Heart left ventricle (tissue), 16 donors: ENCODE data around the gene CCNQ. TPM values are rescaled to one million over a fixed set of nuclear protein-coding genes. Genes with fewer than 3 reads are reported as not detected.
A peak's percentile ranks its signal among the peaks of the same experiment; 100 is the strongest.

Experiments
- ATAC-seq, 4 donors: fragments of 200-7000 bp; cut with Tn5 transposase; one replicate each; pipeline ENCODE4 v1.9.1; 2020 to 2022; ENCODE audit warnings: moderate library complexity in 4 of 4, mild to moderate bottlenecking in 3 of 4, moderate number of reproducible peaks in 1 of 4
- DNase-seq, 5 donors: peaks; one replicate each; pipeline ENCODE4 v3.0.0-alpha.2; 2020
- H3K27ac ChIP-seq, 12 donors: fragments of 200-600 bp; sonication (generic) in 4 of 12; one replicate each; pipeline versions ENCODE4 v1.5.0 to v1.8.0; 2016 to 2022; ENCODE audit warnings: mild to moderate bottlenecking in 2 of 12
- H3K27me3 ChIP-seq, 9 donors: fragments of 200-600 bp; sonication (generic) in 2 of 9; one replicate each; pipeline versions ENCODE4 v1.5.1 to v1.8.0; 2016 to 2022; ENCODE audit warnings: mild to moderate bottlenecking in 3 of 9
- H3K36me3 ChIP-seq, 9 donors: fragments of 200-600 bp; sonication (generic) in 2 of 9; one replicate each; pipeline versions ENCODE4 v1.5.0 to v1.8.0; 2018 to 2022; ENCODE audit warnings: mild to moderate bottlenecking in 2 of 9
- H3K4me1 ChIP-seq, 12 donors: fragments of 200-600 bp; sonication (generic) in 4 of 12; one replicate each; pipeline versions ENCODE4 v1.5.0 to v1.8.0; 2016 to 2022; ENCODE audit warnings: mild to moderate bottlenecking in 3 of 12
- H3K4me3 ChIP-seq, 12 donors: fragments of 200-600 bp; sonication (generic) in 4 of 12; one replicate each; pipeline versions ENCODE4 v1.5.0 to v1.8.0; 2017 to 2022; ENCODE audit warnings: mild to moderate bottlenecking in 9 of 12, moderate library complexity in 4 of 12
- H3K9me3 ChIP-seq, 12 donors: fragments of 200-600 bp; sonication (generic) in 4 of 12; one replicate each; pipeline versions ENCODE4 v1.5.0 to v1.8.0; 2016 to 2022; ENCODE audit warnings: mild to moderate bottlenecking in 1 of 12
- CTCF ChIP-seq, 12 donors: fragments of 200-600 bp; sonication (generic) in 4 of 12; IDR thresholded peaks; one replicate each; pipeline versions ENCODE4 v1.5.0 to v1.8.0; 2018 to 2022; ENCODE audit warnings: antibody characterized with exemption in 12 of 12, mild to moderate bottlenecking in 5 of 12
- POLR2A ChIP-seq, 2 donors: fragments of 450-650 bp; IDR thresholded peaks; one replicate each; pipeline ENCODE4 v1.6.1; 2017; ENCODE audit warnings: antibody characterized with exemption in 2 of 2, mild to moderate bottlenecking in 2 of 2, moderate library complexity in 2 of 2
- WGBS, 4 donors: extraction: QIAGEN DNeasy Blood & Tissue Kit in 2 of 4; methylation state at CpG; one replicate each; pipeline versions ENCODE4 v1.1.5 to v1.1.7; 2013 to 2018; 5-methylcytosine and 5-hydroxymethylcytosine counted together
- intact Hi-C, 10 donors: fragments of 100-400 bp; cut with DNase I; formaldehyde crosslinking; loops; one replicate each; pipeline versions ENCODE4 v1.11.1 to v1.14.2; 2022
- polyA plus RNA-seq, 2 donors: library from polyadenylated mRNA; stranded (reverse); fragments of 200-250 nt; gene quantifications; one replicate each; pipeline ENCODE4 v1.2.3, GENCODE V29; 2013
- total RNA-seq, 9 donors: library from RNA; depleted of rRNA in 2 of 9; stranded (reverse); fragments of >200 nt in 2 of 9; fragmentation: NEBNext Ultra II Directional in 3 of 9; extraction: Animal tissue kit (Norgen Biotek cat#: 25700) in 3 of 9; gene quantifications; one replicate each; pipeline versions ENCODE4 v1.1.0 to v1.2.4, GENCODE V29; 2016 to 2023
- donor health status: ischemic (EF 13 %, LVEDD 7.1; RV severe dilation, severe dysfunction).
- donor health status: healthy with polysubstance abuse.
- donor health status: DM: no; HTN: yes; CAD: no.
- donor health status: DM: no; HTN: no; CAD: no.
- donor health status: ischemic (EF 25% LVEDD 6.9; RV normal size, moderate dysfunction).
- donor health status: ischemic (EF 25% LVEDD 5.7; RV mildly dilated, moderate dysfunction).
- donor health status: healthy.
- donor health status: DM: yes; HTN: yes; CAD: no.
- donor health status: ischemic (EF 35%, LVEDD 5.7; RV mildly dilated, moderate dysfunction).
- donor health status: nonischemic (EF 11% LVEDD 7.7; RV severe dilation, severe dysfunction).
- donor health status: DM: yes; HTN: yes; CAD: no.
- donor health status: PGD.
- donor health status: ischemic (EF 29% LVEDD 5.4; RV normal size, mild dysfunction).
- donor health status: nonischemic (EF 23%, LVEDD 6.1; RV moderate dilation, normal function).

The CCNQ gene
- total and polyA plus RNA-seq, 11 donors, result 16.2 to 126 (median 46.5) TPM

GRCh38 chrX:153588782-153589446, 10.0 kb downstream of the CCNQ start:
- H3K27me3 ChIP-seq, result peaks cover 0 to 7% (median 0%) of the 10 kb centered on the region in 9 donors
- 94 to 98% (median 98%) methylated on average over 24 to 29 of the region's 29 CpGs for WGBS, 4 donors
- intact Hi-C loops, result no loop called here
- no peak overlapping the region for H3K27ac ChIP-seq
- peaks cover 0 to 41% (median 24%) of the 10 kb centered on the region in 9 donors for H3K36me3 ChIP-seq
- no peak overlapping the region for H3K4me3 ChIP-seq
- DNase-seq (peak in 2 of 5 donors; percentile 19 to 32), ATAC-seq (no peak)
- TF ChIP-seq POLR2A (IDR thresholded peaks at IDR 0.05), result no peak
- TF ChIP-seq CTCF (IDR thresholded peaks at IDR 0.05), result no peak
- peaks cover 0 to 7% (median 0%) of the 10 kb centered on the region in 12 donors for H3K4me1 ChIP-seq
- no peaks in the 10 kb centered on the region for H3K9me3 ChIP-seq

DNA sequence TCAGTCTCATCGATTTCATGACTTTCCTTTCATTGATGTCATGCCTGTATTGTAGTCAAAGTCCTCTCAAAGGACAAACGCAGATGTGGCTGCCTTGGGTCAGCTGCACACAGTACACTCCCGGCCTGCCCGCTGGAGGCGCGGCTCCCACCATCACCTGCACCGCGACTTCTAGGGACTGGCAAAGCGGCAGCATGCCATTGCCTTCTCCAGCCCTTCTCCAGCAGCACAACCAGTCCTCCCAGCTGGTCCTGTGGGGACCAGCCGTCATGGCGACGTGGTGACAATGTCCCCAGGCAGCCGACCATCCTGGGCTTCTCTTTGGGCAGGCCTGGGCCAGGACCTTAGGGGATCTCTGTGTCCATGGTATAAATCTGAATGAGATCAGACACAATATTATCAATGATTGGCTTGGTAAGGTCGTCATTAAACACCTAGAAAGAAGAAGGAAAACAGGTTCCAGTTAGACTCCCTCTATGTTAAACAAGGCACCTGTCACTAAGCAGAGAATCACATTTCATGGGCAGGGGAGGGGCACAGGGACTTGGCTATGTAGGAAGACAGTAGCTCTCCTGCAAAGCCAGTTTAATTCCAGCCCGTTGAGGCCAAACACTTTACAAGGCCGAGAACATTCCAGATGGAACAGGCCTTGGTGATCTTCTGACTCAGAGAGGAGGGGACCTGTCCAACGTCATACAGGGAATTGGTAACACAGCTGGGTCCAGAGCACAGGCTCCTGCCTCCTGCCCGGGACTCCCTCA, 10.7 kb downstream of the CCNQ start:
- whole genome bisulfite sequencing, 4 donors, result 89 to 94% (median 91%) methylated on average over 18 of the region's 18 CpGs
- no peak for DNase-seq
- Histone ChIP-seq H3K27me3 (peaks cover 0 to 7% (median 0%) of the 10 kb centered on the region in 9 donors), H3K4me3 (no peak overlapping the region), H3K36me3 (peaks cover 0 to 34% (median 21%) of the 10 kb centered on the region in 9 donors), H3K9me3 (no peaks in the 10 kb centered on the region), H3K4me1 (peaks cover 0 to under 1% (median 0%) of the 10 kb centered on the region in 12 donors), H3K27ac (no peak overlapping the region)
- no peak for ATAC-seq
- no peak for TF ChIP-seq CTCF (IDR thresholded peaks at IDR 0.05)
- TF ChIP-seq POLR2A (IDR thresholded peaks at IDR 0.05), result no peak
- intact Hi-C loops, result no loop called here

GRCh38 chrX:153587342-153587741, 11.6 kb downstream of the CCNQ start:
- Histone ChIP-seq H3K27ac (no peak overlapping the region), H3K4me1 (no peaks in the 10 kb centered on the region), H3K36me3 (peaks cover 0 to 34% (median 18%) of the 10 kb centered on the region in 9 donors), H3K9me3 (no peaks in the 10 kb centered on the region), H3K4me3 (no peak overlapping the region), H3K27me3 (peaks cover 0 to 7% (median 0%) of the 10 kb centered on the region in 9 donors)
- ATAC-seq, result no peak
- WGBS, 4 donors, result 93 to 98% (median 95%) methylated on average over 10 of the region's 10 CpGs
- intact Hi-C loops, result no loop called here
- no peak for TF ChIP-seq CTCF (IDR thresholded peaks at IDR 0.05)
- TF ChIP-seq POLR2A (IDR thresholded peaks at IDR 0.05), result no peak
- no peak for DNase-seq

DNA sequence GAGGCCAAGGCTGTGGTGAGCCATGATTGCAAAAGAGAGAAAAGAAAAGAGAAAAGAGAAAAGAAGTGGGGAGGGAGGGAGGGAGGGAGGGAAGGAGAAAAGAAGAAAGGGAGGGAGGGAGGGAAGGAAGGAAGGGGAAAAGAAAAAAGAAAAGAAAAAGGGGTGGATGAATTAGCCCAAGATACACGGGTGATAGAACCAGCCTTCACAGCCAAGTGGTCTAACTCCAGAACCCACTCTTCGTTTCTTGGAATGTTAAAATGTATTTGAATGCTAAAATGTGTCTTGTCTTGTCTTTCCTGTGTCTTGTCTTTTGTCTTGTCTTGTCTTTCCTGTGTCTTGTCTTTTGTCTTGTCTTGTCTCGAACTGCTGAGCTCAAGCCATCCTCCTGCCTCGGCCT, 13.1 kb downstream of the CCNQ start:
- peaks cover 0 to 12% (median 0%) of the 10 kb centered on the region in 9 donors for H3K27me3 ChIP-seq
- no peaks in the 10 kb centered on the region for H3K9me3 ChIP-seq
- no peaks in the 10 kb centered on the region for H3K4me1 ChIP-seq
- ATAC-seq, result no peak
- 79 to 91% (median 85%) methylated on average over 4 of the region's 4 CpGs for WGBS, 4 donors
- DNase-seq, result no peak
- no peak overlapping the region for H3K4me3 ChIP-seq
- TF ChIP-seq POLR2A (IDR thresholded peaks at IDR 0.05) (no peak), CTCF (IDR thresholded peaks at IDR 0.05) (no peak)
- peaks cover 0 to 25% (median 14%) of the 10 kb centered on the region in 9 donors for H3K36me3 ChIP-seq
- no peak overlapping the region for H3K27ac ChIP-seq
- intact Hi-C loops, result no loop called here
